NCI-H2029 treated with DMSO at 0.1 percent for 48 hours (cell line): ENCODE results near the gene CD81.
"Not testable (repeated sequence)": the region's sequence is repeated elsewhere in the genome, so short reads cannot be mapped to it uniquely, and the experiment has no call there.

Experiments
- DNase-seq: peaks from one replicate; lab custom pipeline; 2025; lab: John Stamatoyannopoulos, UW

The CD81 gene

GRCh38 chr11:2357246-2357645, 19.9 kb upstream of the CD81 start:
- DNase-seq = no peak

GRCh38 chr11:2357651-2358050, 19.5 kb upstream of the CD81 start:
- not testable (repeated sequence) for DNase-seq

DNA sequence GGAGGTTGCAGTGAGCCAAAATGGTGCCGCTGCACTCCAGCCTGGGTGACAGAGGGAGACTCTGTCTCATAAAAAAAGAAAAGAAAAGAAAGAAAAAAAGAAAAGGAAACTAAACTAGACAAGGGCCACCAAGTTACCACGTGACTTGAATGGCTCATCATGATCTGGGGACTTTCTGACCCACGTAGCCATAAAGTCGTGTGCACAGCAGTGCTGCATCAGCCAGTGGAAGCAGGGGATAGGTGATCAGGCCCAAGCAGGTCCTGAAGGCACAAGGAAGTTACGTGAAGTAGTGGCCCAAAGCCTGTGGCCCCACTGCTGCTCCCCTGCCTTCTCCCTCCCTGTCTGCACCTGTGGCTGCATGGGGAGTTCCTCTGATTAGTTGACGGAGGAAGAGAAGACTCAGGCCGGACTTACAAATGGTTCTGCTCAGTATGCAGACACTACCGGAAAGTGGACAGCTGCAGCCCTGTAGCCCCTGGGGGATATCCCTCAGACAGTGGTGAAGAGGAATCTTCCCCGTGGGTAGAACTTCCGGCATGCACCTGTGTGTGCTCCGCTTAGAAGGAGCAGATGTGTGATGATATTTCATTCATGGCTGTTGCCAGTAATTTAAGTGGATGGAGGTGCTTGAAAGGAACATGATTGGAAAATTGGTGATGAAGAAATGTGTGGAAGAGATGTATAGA, 18.2 kb upstream of the CD81 start:
- no peak for DNase-seq

- DNase-seq = no peak
Observed at GRCh38 chr11:2359557-2359956, 17.6 kb upstream of the CD81 start.

- no peak for DNase-seq
Observed at GRCh38 chr11:2360081-2360642, 16.9 kb upstream of the CD81 start.

GRCh38 chr11:2361565-2361964, 15.5 kb upstream of the CD81 start:
- DNase-seq = no peak

- DNase-seq = no peak
Observed at GRCh38 chr11:2362414-2362813, 14.7 kb upstream of the CD81 start.

DNA sequence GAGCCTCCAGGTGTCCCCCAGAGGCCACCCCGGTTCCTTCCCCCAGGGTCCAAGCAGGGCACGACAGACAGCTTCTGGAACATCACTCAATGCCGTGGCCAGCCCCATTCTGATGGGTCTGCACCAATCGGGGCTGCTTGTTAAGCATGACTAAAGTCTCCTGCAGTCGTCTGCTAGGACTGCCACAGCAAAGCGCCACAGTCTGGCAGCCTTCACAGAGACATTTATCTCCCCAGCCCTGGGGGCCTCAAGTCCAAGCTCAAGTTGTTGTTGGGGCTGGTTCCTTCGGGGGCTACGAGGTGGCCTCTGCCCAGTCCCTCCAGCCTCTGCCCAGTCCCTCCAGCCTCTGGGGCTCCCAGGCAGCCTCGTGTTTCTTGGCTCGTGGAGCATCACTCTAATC, 14.0 kb upstream of the CD81 start:
- no peak for DNase-seq

DNA sequence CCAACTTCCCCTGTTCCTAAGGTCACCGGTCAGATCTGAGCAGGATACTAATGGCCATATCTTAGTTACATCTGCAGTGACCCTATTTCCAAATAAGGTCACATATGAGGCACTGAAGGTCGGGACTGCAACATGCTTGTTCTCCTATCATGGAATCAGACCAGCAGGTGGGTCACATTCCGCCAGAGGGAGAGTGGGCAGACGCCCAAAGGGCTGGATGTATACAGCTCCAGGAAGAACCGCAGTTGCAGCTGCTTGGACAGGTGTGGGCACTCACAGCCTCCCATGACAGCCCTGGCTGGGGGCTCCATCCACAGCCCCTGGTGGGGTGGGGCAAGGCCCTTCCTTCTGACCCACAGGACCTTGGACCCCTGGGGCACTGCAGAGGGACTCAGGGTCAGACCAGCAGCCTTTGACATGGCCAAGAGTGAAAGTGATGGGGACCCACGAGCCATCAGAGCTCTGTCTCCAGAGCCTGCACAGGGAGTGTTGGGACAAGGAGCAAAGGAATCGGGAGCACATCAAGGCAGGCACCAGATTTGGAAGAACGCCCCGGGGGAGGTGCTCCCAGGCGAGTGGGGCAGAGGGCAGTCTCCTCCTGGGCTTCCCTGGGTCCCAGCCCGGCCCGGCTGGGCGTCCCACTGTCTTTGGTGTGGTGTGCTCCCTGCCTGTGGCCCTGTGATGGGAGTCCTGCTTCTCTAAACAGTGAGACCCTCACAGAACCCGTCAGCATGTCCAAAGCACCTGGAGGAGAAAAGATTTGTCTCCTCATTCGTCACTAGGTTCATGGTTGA, 13.3 kb upstream of the CD81 start:
- no peak for DNase-seq

DNA sequence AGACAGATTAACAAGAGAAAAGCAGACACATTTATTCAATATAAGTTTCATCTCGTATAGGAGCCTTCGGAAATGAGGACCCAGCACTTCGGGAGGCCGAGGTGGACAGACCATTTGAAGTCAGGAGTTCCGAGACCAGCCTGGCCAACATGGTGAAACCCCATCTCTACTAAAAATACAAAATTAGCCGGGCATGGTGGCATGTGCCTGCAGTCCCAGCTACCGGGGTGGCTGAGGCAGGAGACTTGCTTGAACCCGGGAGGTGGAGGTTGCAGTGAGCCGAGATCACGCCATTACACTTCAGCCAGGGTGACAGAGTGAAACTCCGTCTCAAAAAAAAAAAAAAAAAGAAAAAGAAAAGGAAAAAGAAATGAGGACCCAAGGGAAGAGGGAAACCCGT, 12.7 kb upstream of the CD81 start:
- not testable (repeated sequence) for DNase-seq

- DNase-seq = no peak
Observed at GRCh38 chr11:2365571-2366210, 11.4 kb upstream of the CD81 start.

DNA sequence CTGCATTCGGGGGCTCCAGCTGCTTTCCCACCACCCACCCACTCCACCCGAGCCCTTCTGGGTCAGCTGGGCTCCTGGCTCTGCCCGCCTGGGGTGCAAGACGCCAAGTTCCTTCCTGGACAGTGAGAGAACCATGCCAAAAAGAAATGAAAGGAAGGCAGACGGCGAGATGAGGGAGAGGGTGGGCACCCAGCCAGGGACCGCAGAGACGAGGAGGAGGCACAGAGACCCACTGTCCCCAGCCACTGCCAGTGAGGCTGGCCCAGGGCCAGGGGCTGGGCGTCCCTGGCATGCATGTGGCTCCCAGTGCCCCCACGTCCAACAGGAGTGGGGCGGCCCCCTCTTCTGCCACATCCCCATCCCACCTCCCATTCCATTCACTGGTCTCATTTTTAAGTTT, 10.8 kb upstream of the CD81 start:
- DNase-seq = no peak

DNA sequence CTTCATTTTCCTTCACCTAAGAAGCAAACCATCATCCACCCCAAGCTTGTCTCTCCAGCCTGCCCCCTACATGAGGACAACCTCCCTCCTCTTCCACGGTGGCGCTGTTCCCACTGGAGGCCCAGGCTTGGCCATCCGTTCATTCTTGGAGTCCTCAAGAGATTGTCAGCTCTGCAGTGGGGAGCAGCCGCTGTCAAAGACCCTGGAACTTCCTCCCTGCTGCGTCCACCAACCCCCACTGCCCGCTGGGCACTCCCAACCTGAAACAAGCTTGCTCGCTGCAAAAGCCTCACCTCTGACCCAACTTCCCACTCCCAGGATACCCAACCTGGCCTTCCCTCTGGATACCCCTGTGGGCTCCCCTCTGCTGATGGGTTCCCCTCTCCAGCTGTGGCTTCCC, 10.4 kb upstream of the CD81 start:
- DNase-seq = no peak

- no peak for DNase-seq
Observed at GRCh38 chr11:2367266-2368160, 9.6 kb upstream of the CD81 start.

DNA sequence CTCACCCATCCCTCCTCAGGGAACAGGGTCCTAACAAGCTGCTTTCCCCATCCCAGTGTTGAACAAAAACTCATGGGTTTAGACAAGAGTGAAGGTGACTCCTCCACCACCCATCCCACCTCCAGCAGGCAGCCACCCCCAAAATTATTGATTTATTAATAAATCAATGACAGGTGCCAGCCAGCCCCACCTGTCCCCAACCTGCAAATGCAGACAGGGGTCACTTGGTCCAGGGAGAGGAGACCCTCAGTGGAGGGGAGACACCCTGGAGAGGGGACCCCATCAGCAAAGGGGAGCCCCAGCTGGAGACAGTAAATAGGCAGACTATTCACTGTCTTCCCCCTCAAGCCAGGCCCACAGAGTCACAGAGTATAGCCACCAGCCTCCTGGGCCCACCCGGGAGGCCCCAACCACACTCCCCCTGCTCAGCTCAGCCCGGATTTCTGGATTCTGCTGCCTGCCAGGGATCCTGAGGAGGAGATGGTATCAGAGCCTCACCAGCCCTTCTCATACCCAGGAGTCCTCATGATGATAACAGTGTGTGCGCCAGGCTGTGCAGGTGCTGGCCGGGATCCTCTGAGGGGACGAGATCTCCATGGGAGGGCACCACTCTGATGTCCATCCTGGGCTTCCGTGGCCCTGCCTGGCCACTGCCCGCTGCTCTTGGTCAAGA, 8.8 kb upstream of the CD81 start:
- no peak for DNase-seq

- no peak for DNase-seq
Observed at GRCh38 chr11:2368851-2369180, 8.3 kb upstream of the CD81 start.

DNA sequence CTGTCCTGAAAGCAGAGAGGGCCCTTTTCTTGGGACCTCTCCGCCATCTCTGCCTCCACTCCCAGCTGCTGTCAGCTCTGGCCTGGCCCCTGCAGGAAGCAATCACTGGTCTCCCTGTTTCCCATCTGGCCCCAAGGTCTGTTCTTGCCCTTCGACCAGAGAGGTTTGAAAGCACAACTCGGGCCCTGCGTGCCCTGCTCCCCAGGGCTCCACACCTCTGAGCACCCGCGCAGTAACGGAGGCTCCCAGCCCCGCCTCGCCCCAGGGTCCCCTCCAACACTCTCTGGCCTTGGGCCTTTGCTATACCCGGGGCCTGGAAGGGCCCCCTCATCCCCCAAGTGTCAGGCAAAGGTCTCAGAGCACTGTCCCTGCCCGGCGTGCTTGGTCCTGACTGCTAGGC, 7.8 kb upstream of the CD81 start:
- DNase-seq = no peak

DNA sequence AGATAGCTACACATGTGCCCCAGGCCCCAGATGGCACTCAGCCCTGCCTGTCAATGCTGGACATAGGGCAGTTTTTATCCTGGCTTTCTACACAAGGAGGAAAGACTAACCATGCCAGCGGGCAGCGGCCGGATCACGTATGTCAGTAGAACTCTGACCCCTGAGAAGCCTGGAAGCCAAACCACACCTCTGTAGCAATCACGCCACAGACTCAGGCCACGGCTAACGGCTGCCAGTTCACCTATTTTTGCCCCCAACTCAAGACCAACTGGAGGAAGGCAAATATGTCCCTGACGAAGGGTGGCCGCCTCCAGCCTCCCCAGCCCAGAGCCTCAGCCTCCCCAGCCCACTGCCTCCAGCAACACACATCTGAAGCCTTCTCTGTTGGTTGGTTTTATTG, 7.2 kb upstream of the CD81 start:
- DNase-seq = no peak

- DNase-seq = no peak
Observed at GRCh38 chr11:2374456-2375201, 2.5 kb upstream of the CD81 start.

- no peak for DNase-seq
Observed at GRCh38 chr11:2375341-2375853, 1.7 kb upstream of the CD81 start.
